Activated naive CD4-positive, alpha-beta T cell treated with anti-CD3 and anti-CD28 coated beads, Interleukin-2, amount 10 ng/mL, durations not matched to agents 7 days and 5 days (primary cell): ENCODE data around the gene ADGRB2.

Experiments
- CTCF ChIA-PET: fragments of 350-600 bp; sonication (Branson Sonifier 250); formaldehyde crosslinking; loops from one replicate; lab custom pipeline; 2021; ENCODE audit warnings: antibody characterized with exemption; lab: Charles Lee
- DNase-seq: peaks from one replicate; pipeline ENCODE4 v3.0.0-alpha.2; 2020
- H3K27ac Mint-ChIP-seq: one replicate; pipeline ENCODE4 v1.8.0; 2021; ENCODE audit warnings: mild to moderate bottlenecking, moderate library complexity, mixed read lengths
- H3K27me3 Mint-ChIP-seq: one replicate; pipeline ENCODE4 v1.8.0; 2021; ENCODE audit warnings: mild to moderate bottlenecking, mixed read lengths
- H3K36me3 Mint-ChIP-seq: one replicate; pipeline ENCODE4 v1.8.0; 2021; ENCODE audit warnings: mixed read lengths
- H3K4me1 Mint-ChIP-seq: one replicate; pipeline ENCODE4 v1.8.0; 2021; ENCODE audit warnings: mixed read lengths
- H3K4me3 Mint-ChIP-seq: one replicate; pipeline ENCODE4 v1.8.0; 2021; ENCODE audit warnings: mild to moderate bottlenecking, moderate library complexity, mixed read lengths
- H3K9me3 Mint-ChIP-seq: one replicate; pipeline ENCODE4 v1.8.0; 2021; ENCODE audit warnings: mixed read lengths

The ADGRB2 gene

GRCh38 chr1:31734582-31735107 lies 29.5 kb downstream of the ADGRB2 start:
- Mint-ChIP-seq H3K27ac (no peak overlapping the region), H3K9me3 (no peaks in the 10 kb centered on the region), H3K4me1 (peaks cover 4% of the 10 kb centered on the region), H3K27me3 (peaks cover 4% of the 10 kb centered on the region), H3K36me3 (no peaks in the 10 kb centered on the region), H3K4me3 (no peak overlapping the region)
- DNase-seq: no peak
- CTCF ChIA-PET: interaction anchor here (0.9 to 1.4 kb wide), 2 partner anchors 11 to 19 kb away, joined by 3 to 6 read pairs; no protein-coding TSS in a partner anchor

GRCh38 chr1:31733389-31734219 lies 30.5 kb downstream of the ADGRB2 start:
- peaks cover 4% of the 10 kb centered on the region for H3K27me3 Mint-ChIP-seq
- CTCF ChIA-PET: interaction anchor here (1.0 kb wide), 1 partner anchor 12 kb away, joined by 3 read pairs; no protein-coding TSS in a partner anchor
- no peaks in the 10 kb centered on the region for H3K36me3 Mint-ChIP-seq
- no peak overlapping the region for H3K4me3 Mint-ChIP-seq
- H3K27ac Mint-ChIP-seq: no peak overlapping the region
- no peaks in the 10 kb centered on the region for H3K4me1 Mint-ChIP-seq
- no peak for DNase-seq
- no peaks in the 10 kb centered on the region for H3K9me3 Mint-ChIP-seq

DNA sequence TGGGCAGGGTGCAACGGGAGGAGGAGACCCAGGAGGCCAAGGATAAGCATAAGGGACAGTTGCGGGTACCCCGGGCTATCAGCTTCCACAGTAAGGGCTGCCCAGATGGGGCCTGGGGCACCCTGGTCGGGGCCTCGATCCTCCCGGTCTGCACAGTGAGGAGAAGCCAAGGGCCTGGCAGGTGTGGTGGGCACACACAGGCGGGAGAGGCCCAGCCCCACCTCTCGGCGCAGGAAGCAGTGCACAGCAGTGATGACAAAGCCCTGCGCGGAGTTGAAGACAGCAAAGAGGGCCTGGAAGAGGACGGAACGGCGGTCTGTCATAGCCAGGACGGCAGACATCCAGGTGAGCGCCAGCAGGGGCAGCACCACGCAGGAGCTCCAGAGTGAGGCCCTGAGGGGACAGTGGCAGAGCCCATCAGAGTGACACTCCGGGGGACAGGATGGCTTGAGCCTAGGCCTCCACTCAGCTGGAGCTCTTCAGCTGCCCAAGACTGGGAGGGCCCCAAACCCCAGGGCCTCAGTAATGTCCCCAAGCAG lies 31.3 kb downstream of the ADGRB2 start:
- Mint-ChIP-seq H3K27ac (no peak overlapping the region), H3K4me1 (no peaks in the 10 kb centered on the region), H3K27me3 (peaks cover 4% of the 10 kb centered on the region), H3K9me3 (no peaks in the 10 kb centered on the region), H3K4me3 (no peak overlapping the region), H3K36me3 (no peaks in the 10 kb centered on the region)
- DNase-seq: no peak
- CTCF ChIA-PET: interaction anchor here (1.0 kb wide), 1 partner anchor 13 kb away, joined by 3 read pairs; no protein-coding TSS in a partner anchor

DNA sequence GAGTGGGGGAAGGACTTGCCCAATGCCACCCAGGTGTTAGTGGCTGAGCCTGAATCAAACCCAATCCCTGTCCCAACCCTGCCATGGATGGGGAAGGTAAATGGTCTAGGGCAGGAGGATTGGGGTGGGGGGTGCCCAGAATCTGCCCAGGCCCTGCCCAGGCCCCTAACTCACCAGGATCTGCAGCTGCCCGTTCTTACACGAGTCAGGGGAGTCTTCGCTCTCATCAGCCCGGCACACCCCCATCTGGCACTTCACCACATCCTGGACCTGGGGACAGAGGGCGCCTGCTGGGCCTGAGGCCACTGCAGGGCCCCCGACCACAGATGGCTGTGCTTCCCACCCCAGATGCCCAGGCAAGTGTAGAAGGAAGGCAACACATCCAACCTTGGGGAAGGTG lies 31.8 kb downstream of the ADGRB2 start:
- H3K4me1 Mint-ChIP-seq: no peaks in the 10 kb centered on the region
- no peaks in the 10 kb centered on the region for H3K9me3 Mint-ChIP-seq
- H3K36me3 Mint-ChIP-seq: no peaks in the 10 kb centered on the region
- no peak for DNase-seq
- no peak overlapping the region for H3K27ac Mint-ChIP-seq
- CTCF ChIA-PET: interaction anchor here (1.0 kb wide), 1 partner anchor 13 kb away, joined by 3 read pairs; no protein-coding TSS in a partner anchor
- no peak overlapping the region for H3K4me3 Mint-ChIP-seq
- H3K27me3 Mint-ChIP-seq: peaks cover 4% of the 10 kb centered on the region

GRCh38 chr1:31731049-31731565 lies 33.0 kb downstream of the ADGRB2 start:
- Mint-ChIP-seq H3K4me3 (no peak overlapping the region), H3K36me3 (no peaks in the 10 kb centered on the region), H3K27me3 (no peaks in the 10 kb centered on the region), H3K4me1 (no peaks in the 10 kb centered on the region), H3K27ac (no peak overlapping the region), H3K9me3 (no peaks in the 10 kb centered on the region)
- DNase-seq: no peak
- CTCF ChIA-PET: interaction anchor here (1.0 to 1.7 kb wide), 2 partner anchors 15 to 33 kb away, joined by 3 to 4 read pairs; partner anchors contain the start of gene ADGRB2

DNA sequence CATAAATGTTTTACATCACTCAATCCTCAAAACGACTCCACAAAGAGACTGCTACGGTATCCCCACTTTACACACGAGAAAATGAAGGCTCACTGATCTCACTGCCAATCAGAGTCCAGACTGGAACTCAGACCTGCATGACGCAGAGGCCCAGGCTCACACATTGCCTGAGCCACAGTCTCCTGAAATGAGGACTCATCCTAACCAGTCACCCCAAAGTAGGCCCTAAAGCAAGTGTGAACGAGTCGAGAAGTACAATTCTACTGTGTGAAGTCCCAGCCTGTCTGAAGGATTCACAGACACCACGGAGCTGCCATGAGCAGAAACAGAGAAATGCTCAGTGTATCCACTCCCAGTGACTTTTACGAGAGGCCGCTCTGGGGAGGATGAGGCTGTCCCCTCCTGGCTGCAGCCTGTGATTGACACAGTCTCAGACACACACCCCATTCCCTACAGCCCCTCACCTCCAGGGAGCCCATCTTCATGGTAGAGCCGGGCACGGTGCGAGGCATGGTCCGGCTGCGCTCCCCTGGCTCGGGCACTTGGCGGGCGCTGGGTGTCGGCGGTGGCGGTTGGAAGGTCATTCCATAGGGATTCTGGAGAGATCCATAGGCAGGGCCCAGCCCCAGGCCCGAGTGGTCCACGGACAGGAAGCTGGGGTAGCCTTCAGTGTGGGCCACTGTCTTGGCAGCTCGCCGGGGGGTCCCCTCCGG lies 33.6 kb downstream of the ADGRB2 start:
- no peaks in the 10 kb centered on the region for H3K4me1 Mint-ChIP-seq
- H3K27ac Mint-ChIP-seq: no peak overlapping the region
- DNase-seq: no peak
- no peaks in the 10 kb centered on the region for H3K27me3 Mint-ChIP-seq
- H3K36me3 Mint-ChIP-seq: no peaks in the 10 kb centered on the region
- no peaks in the 10 kb centered on the region for H3K9me3 Mint-ChIP-seq
- H3K4me3 Mint-ChIP-seq: no peak overlapping the region
- CTCF ChIA-PET: interaction anchor here (1.0 to 1.7 kb wide), 2 partner anchors 15 to 34 kb away, joined by 3 to 4 read pairs; partner anchors contain the start of gene ADGRB2

GRCh38 chr1:31727849-31728248 lies 36.3 kb downstream of the ADGRB2 start:
- CTCF ChIA-PET: no interaction called here
- no peaks in the 10 kb centered on the region for H3K4me1 Mint-ChIP-seq

GRCh38 chr1:31727195-31727594 lies 36.9 kb downstream of the ADGRB2 start:
- Mint-ChIP-seq H3K4me3 (no peak overlapping the region), H3K27ac (no peak overlapping the region), H3K4me1 (no peaks in the 10 kb centered on the region), H3K27me3 (peaks cover 11% of the 10 kb centered on the region), H3K9me3 (no peaks in the 10 kb centered on the region), H3K36me3 (no peaks in the 10 kb centered on the region)
- DNase-seq: no peak
- CTCF ChIA-PET: no interaction called here

More at GRCh38 chr1:31727849-31728248, 36.3 kb downstream of the ADGRB2 start:
- Mint-ChIP-seq H3K27me3 (peaks cover 11% of the 10 kb centered on the region), H3K9me3 (no peaks in the 10 kb centered on the region), H3K36me3 (no peaks in the 10 kb centered on the region), H3K4me3 (no peak overlapping the region), H3K27ac (no peak overlapping the region)
- DNase-seq: no peak

DNA sequence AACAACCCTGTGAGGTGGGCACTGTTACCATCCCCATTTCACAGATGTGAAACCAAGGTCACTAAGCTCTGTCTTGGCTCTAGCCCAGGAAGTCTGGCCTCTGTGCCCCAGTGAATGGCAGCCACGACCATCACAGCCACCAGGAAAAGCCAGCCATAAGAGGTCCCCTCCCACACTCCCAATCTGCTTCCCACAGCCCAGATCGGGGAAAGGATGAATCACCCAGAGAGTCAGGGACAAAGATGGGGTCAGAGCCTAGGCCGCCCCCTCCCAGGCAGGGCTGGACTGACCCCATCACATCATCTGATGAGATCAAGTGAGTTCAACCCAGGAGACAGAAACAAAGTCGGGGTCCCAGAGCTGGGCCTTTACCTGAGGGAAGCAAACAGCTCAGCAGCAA lies 37.4 kb downstream of the ADGRB2 start:
- Mint-ChIP-seq H3K27me3 (peaks cover 11% of the 10 kb centered on the region), H3K4me3 (no peak overlapping the region), H3K27ac (no peak overlapping the region), H3K9me3 (no peaks in the 10 kb centered on the region), H3K36me3 (no peaks in the 10 kb centered on the region), H3K4me1 (no peaks in the 10 kb centered on the region)
- no peak for DNase-seq
- CTCF ChIA-PET: no interaction called here

DNA sequence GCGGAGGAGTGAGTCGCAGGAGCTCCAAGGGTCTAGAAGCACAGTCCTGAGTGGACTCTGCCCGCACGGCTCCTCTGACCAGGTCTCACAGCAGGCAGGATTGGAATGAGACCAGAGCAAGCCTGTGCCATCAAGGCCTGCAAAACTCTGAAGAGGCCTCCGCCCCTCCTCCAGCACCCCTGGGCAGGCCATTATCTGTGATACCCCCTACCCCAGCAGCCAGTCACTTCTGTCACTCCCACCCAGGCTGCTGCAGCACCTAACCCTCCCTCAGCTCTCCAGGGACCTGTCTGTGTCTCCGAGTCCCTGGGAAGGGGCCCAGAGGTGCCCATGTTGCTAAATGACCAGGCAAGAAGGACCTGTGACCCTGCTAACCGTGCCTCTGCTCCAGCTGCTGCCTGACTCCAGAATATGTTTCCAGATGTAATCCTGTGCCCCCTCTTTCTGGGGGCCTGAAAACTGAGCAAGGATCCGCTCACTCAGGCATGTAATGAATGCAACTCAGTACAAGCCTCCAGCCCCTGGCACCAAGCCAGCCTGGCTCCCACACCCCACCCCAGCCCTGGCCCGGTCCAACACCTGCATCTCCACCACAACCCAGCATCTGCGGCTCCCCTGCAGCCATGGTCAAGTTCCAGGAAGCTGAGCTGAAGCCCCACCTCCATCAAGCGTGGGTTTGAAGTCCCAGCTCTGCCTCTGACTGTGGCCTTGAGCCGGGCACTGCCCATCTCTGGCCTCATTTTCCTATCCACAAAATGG lies 38.2 kb downstream of the ADGRB2 start:
- no peak for DNase-seq
- Mint-ChIP-seq H3K9me3 (no peaks in the 10 kb centered on the region), H3K27ac (no peak overlapping the region), H3K4me1 (no peaks in the 10 kb centered on the region), H3K4me3 (no peak overlapping the region), H3K36me3 (no peaks in the 10 kb centered on the region), H3K27me3 (peaks cover 12% of the 10 kb centered on the region)
- CTCF ChIA-PET: interaction anchor here (1.5 kb wide), 1 partner anchor 11 kb away, joined by 3 read pairs; no protein-coding TSS in a partner anchor

DNA sequence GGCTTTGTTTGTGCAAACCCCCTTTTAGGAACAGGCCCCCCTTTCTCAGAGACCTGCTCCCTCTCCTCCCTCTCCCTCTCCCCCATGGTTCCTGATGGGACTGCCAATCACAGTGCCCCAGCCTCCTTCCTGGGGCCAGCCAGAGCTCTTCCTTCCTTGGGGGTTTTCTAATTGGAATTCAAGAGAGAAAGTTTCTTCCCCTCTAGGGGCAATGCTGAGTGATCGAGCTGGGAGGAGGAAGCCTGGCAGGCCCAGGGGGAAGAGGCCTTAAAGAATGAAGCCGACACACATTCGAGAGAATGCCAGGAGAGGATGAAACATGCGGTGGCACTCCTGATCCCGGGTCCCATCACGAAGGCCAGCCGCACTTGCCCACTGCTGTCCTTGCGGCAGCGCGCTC lies 39.0 kb downstream of the ADGRB2 start:
- Mint-ChIP-seq H3K9me3 (no peaks in the 10 kb centered on the region), H3K27ac (no peak overlapping the region), H3K4me3 (no peak overlapping the region), H3K4me1 (no peaks in the 10 kb centered on the region), H3K36me3 (no peaks in the 10 kb centered on the region), H3K27me3 (peaks cover 19% of the 10 kb centered on the region)
- CTCF ChIA-PET: interaction anchor here (0.9 to 1.5 kb wide), 2 partner anchors 11 to 21 kb away, joined by 3 read pairs; no protein-coding TSS in a partner anchor
- DNase-seq: no peak

- Mint-ChIP-seq H3K27me3 (peaks cover 22% of the 10 kb centered on the region), H3K4me1 (no peaks in the 10 kb centered on the region), H3K27ac (no peak overlapping the region), H3K36me3 (no peaks in the 10 kb centered on the region), H3K9me3 (no peaks in the 10 kb centered on the region), H3K4me3 (no peak overlapping the region)
- CTCF ChIA-PET: no interaction called here
- DNase-seq: peak; percentile 84
Observed at GRCh38 chr1:31723828-31724359, 40.2 kb downstream of the ADGRB2 start.

DNA sequence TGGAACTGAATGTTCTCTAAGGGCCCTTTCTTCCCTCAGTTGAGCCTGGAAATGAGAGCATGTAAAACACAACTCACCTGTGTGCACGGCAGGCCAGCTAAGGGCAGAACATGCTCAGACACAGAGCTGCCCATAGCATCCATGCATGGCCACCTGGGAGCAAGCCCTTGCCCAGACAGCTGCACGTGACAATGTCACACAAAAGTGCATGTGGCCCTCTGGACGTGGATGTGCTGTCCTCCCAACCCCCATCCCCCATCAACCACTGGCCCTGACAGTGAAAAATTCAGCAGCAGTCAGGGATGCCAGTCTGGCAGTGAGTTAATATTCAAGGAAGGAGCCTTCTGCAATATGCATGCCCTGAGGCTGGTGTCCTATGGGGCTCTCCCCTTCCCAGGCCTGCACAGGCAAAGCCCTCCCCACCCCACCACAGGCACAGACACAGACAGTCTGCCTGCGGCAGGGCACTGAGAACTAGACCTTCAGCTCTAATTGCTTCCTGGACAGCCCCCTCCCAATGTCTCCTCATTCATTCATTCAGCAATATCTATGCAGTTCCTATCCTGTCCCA lies 45.7 kb downstream of the ADGRB2 start:
- H3K36me3 Mint-ChIP-seq: no peaks in the 10 kb centered on the region
- peaks cover 13% of the 10 kb centered on the region for H3K4me1 Mint-ChIP-seq
- CTCF ChIA-PET: interaction anchor here (2.8 kb wide), 1 partner anchor 27 kb away, joined by 13 read pairs; no protein-coding TSS in a partner anchor
- no peak overlapping the region for H3K27ac Mint-ChIP-seq
- H3K9me3 Mint-ChIP-seq: no peaks in the 10 kb centered on the region
- no peak overlapping the region for H3K4me3 Mint-ChIP-seq
- H3K27me3 Mint-ChIP-seq: peaks cover 68% of the 10 kb centered on the region
- DNase-seq: no peak
